DMS53 treated with DMSO at 0.1 percent for 48 hours (cell line): ENCODE measurements around the gene TAGLN2.
"Not testable (repeated sequence)": the region's sequence is repeated elsewhere in the genome, so short reads cannot be mapped to it uniquely, and the experiment has no call there.

ENCODE experiments used
- DNase-seq: peaks from one replicate; lab custom pipeline; 2025; ENCODE audit not compliant: unreplicated experiment; lab: John Stamatoyannopoulos, UW

Gene TAGLN2

GRCh38 chr1:159902541-159902940, 22.8 kb downstream of the TAGLN2 start:
- no peak for DNase-seq

GRCh38 chr1:159900755-159901360, 24.4 kb downstream of the TAGLN2 start:
- no peak for DNase-seq

GRCh38 chr1:159900086-159900680, 25.1 kb downstream of the TAGLN2 start, which contains the start of gene CFAP45:
Gene CFAP45, minus strand, starts transcription at chr1:159900165. Its CDS starts 67 bp downstream, at chr1:159900098.
- peak; percentile 84 for DNase-seq

DNA sequence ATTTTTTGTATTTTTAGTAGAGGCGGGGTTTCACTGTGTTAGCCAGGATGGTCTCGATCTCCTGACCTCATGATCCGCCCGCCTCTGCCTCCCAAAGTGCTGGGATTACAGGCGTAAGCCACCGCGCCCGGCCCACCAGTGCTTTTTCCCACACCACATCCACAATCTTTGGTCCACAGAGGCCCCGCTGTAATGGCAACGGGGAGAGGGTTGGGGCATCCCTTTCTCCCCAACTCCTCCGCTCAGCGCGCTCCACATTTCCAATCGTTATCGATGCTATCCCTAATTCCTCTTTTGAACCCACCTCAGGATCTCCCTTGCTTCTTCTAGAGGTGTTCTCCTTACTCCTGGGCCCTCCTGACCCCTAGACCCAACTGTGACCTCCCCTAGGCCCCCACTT, 25.7 kb downstream of the TAGLN2 start:
- not testable (repeated sequence) for DNase-seq

GRCh38 chr1:159898527-159898926, 26.8 kb downstream of the TAGLN2 start:
- DNase-seq: no peak

- no peak for DNase-seq
Observed at GRCh38 chr1:159897962-159898361, 27.3 kb downstream of the TAGLN2 start.

GRCh38 chr1:159896546-159896930, 28.8 kb downstream of the TAGLN2 start:
- DNase-seq: no peak

DNA sequence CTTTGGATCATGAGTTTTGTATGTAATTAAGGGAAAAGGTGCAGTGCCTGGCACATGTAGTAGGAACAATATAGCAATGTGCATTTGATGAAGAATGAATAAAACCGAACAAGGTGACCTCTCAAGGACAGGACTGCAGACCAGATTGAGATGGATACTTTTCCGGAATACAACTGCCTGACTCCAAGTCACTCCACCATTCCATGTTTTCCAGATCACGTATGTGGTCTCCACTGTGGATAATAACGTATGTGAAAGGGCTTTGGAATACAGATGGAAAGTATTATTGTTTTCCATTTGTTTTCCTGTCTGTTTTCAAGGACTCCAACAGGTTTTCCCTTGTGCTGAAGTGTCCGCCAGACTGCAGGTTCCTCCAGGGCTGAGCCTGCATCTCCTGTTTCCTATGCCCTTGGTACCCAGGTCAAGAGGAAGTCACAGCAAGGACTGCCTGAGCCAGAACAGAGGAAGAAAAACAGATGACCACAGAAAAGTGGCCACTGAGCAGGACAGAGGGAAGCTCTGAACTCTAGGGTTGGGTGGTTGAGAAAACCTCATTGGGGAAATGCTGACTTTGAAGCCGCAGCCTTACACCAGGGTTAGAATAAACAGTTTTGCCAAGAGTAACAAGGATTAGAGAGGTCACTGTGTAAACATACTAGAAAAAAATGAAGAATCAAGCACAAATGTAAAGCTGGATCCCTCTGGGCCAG, 29.3 kb downstream of the TAGLN2 start:
- no peak for DNase-seq

DNA sequence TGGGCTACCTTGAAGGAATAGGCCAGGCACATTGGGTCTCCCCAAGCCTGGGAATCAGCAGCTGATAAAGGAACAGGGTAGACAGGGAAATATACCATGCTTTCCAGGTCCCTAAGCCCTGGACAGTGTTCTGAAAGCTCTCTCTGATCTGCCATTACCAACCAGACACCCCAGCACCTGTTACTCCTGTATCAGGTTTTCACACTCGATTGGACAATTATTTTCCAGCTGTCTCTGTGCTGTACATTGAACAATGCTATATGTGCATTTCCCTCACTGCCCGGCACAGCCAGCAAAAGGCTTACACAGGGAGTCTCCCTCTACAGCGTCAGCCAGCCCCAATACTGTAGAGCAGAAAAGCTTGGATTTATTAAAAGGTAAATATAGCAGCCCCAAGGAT, 30.0 kb downstream of the TAGLN2 start:
- DNase-seq: no peak

DNA sequence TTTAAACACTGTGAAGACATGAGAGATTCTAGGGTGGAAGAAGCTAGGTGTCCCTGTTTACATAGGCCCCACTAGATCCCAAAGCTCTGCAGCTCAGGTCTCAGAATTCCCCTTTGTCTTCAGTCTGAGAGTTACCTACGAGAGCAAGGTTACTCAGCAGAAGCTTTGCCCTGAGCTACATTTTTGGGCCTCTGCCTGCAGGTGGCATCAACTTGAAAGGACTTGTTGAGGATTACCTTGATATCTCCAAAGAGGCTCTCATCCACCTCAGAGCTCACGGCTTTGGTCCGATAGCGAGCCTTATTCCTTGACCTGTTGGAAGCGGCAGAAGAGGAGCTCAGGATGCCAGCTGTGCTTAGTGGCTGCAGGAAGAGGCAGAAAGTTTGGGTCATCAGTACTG, 32.4 kb downstream of the TAGLN2 start:
- DNase-seq: no peak

GRCh38 chr1:159891275-159892157, 33.8 kb downstream of the TAGLN2 start:
- peak; percentile 81 for DNase-seq

- no peak for DNase-seq
Observed at GRCh38 chr1:159890390-159890789, 34.9 kb downstream of the TAGLN2 start.

DNA sequence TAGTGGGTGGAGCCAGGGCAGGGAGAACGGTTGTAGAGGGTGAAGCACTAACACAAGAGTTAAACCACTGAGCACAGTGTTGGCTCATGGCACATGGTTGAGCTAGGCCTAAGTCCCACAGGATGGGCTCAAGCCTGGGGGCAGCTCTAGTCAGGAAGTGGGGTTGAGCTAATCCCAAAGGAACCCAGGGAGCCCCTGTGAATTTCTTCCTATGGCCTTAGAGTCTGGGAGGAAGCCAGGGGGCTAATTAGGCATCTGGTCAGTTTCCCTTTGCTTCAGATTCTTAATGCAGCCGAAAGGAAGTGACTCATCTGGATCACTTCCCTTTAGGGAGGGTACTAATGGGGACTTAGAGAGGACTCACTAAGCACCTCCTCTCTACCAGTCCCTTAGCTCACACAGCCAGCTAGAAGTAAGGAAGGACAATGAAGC, 35.5 kb downstream of the TAGLN2 start:
- peak; percentile 65 for DNase-seq

DNA sequence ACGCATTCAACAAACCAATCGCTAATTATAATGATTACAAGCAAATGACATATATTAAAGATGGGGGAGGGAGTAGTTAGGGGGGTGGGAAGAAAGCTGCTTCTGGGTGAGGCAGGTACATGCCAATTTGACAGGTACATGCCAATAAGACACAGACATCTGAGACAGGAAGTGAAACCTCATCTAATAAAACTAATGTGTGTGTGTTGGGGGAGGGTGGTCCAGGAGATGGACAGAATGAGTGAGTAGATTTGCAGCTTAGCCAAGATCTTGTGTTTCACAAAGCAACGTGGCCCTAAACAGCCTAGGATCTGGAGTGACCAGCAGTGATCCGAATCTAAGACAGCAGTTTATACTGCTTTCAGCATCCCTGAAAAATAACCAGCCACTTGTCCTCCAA, 36.1 kb downstream of the TAGLN2 start:
- DNase-seq: no peak

GRCh38 chr1:159884296-159884695, 41.0 kb downstream of the TAGLN2 start:
- no peak for DNase-seq

DNA sequence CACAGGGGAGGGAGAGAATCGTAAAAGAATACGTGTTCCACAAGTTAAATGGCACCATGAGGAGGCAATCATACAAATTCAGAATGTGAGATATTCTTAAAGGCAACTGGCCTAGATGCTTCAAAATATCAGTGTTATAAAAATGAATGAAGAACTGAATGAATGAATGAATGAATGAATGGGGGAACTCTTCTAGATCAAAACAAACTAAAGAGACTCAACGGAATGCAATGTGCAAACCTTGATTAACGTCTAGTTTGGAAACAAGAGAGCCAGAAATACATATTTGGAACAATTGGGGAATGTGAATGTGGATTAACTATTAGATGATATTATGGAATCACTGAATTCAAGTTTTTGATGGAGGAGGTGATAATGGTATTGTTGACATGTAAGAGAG, 42.2 kb downstream of the TAGLN2 start:
- no peak for DNase-seq

DNA sequence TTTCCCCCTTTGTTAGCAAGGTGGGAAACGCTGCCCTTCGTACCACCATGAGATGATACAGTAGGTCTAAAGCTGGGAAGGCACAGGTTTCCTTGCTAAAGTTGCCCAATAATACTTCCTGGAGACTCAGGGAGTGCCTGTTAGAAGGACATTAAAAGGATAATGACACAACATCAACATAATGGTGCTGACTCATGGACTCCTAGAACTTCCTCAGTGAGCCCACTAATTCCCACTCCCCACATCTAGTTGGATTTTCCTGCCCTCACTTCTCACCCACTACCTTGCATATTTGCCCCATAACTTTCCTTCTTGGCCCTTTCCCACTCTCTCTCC, 42.8 kb downstream of the TAGLN2 start:
- DNase-seq: peak; percentile 8

- peak; percentile 98 for DNase-seq
Observed at GRCh38 chr1:159881622-159882526, 43.4 kb downstream of the TAGLN2 start.

GRCh38 chr1:159880430-159880829, 44.9 kb downstream of the TAGLN2 start:
- no peak for DNase-seq

GRCh38 chr1:159879977-159880376, 45.3 kb downstream of the TAGLN2 start:
- DNase-seq: no peak
